GM21423 (cell line): ENCODE results near the gene EEF1AKMT4.

Experiments
- ATAC-seq: cut with Tn5 transposase; IDR thresholded peaks from one replicate; pipeline ENCODE4 v1.9.1; 2021; ENCODE audit warnings: mild to moderate bottlenecking, moderate library complexity; ENCODE audit not compliant: unreplicated experiment

The EEF1AKMT4 gene

DNA sequence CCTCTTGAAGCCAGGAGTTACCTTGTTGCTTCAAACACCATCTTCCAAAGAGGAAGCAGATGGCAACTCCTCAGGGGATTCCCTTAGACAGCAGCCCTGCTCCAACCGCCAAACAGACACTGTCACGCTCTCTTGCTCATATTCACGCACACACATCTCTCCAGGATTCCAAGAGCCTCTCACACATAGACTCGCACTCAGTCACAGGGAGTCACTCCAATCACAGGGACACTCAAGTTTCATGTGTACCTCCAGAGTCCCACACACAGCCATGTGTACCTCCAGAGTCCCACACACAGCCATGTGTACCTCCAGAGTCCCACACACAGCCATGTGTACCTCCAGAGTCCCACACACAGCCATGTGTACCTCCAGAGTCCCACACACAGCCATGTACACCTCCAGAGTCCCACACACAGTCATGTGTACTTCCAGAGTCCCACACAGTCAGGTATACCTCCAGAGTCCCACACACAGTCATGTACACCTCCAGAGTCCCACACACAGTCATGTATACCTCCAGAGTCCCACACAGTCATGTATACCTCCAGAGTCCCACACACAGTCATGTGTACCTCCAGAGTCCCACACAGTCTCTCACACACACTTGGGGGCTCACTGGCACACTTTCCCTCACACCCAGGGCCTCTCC, 14.0 kb upstream of the EEF1AKMT4 start:
- ATAC-seq = no peak

DNA sequence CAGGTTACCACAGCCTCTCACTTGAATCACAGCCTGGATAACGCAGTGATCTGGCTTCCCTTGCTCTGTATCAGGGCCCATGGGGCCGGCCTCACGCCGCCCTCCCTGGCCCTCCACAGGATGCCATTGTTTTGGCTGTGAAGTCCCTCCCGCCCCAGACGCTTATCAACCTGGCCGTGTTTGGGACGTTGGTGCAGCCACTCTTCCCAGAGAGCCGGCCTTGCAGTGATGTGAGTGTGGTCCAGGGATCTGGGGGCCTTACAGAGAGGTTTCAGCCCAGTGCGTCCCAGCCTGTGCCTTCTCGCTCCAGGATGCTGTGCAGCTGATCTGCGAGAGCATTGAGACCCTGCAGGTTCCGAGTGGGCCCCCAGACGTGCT, 13.4 kb upstream of the EEF1AKMT4 start:
- ATAC-seq = no peak

- ATAC-seq = no peak
Measured at GRCh38 chr3:184236636-184237035, 12.8 kb upstream of the EEF1AKMT4 start.

GRCh38 chr3:184237211-184237610, 12.3 kb upstream of the EEF1AKMT4 start:
- no peak for ATAC-seq

GRCh38 chr3:184237807-184238206, 11.7 kb upstream of the EEF1AKMT4 start:
- ATAC-seq = no peak

DNA sequence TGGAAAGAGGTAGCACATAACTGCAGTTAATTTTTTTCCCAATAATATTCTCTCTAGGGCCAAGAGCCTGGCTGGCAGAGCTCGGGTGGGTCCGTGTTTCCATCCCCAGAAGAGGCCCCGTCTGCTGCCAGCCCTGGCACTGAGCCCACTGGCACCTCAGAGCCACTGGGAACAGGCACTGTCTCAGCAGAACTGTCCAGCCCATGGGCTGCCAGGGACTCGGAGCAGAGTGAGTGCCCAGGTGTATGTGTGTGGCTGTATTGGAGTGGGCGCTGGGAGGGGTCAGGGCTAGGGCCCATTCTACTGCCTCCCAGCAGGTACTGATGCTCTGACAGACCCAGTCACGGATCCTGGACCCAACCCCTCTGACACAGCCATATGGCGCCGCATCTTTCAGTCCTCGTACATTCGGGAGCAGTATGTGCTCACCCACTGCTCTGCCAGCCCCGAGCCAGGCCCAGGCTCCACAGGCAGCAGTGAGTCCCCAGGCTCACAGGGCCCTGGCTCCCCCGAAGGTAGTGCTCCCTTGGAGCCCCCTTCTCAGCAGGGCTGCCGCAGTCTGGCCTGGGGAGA, 11.1 kb upstream of the EEF1AKMT4 start:
- no peak for ATAC-seq

- ATAC-seq = no peak
Measured at GRCh38 chr3:184239221-184239620, 10.3 kb upstream of the EEF1AKMT4 start.

GRCh38 chr3:184239708-184240107, 9.8 kb upstream of the EEF1AKMT4 start:
- no peak for ATAC-seq

DNA sequence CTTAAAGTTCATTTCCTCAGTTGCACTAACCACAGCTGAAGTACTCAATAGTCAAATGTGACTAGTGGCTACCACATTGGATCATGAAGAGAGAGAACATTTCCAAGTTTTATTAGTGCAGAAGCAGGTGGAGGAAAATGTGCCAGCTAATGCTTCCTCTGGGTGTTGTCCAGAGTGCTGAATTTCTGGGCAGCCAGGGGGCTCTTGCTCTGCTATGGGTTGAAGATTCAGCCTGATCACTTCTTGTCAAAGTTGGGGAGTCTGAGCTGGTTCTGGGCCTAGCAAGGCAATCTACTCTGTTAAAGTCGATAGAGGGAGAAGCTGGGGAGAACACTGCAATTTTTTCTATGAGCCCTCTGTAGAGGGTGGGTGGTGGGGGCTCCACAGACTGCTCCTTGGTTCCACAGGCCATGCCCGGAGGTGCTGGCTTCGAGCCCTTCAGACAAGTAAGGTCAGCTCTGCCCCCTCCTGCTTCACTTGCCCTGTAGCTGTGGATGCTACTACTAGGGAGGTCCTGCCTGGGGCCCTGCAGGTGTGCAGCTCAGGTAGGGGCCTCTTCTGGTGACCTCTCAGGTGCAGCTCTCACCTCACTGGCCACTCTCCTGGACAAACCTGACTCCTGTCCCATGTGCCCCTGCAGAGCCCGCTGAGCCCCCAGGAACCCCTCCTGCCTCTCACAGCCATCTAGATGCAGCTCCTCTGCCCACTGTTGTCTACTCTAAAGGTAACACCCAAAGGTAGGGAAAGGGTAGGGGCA, 8.9 kb upstream of the EEF1AKMT4 start:
- ATAC-seq = no peak

DNA sequence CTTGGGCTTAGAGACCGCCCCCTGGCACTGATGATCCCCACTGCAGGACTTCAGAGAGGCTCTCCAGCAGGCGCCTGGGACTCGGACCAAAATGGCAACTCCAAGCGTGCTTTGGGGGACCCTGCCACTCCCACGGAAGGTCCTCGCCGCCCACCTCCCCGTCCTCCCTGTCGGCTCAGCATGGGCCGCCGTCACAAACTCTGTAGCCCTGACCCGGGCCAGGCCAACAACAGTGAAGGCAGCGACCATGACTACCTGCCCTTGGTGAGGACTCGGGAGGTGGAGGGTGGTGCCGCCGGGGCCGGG, 8.4 kb upstream of the EEF1AKMT4 start:
- no peak for ATAC-seq

GRCh38 chr3:184241447-184242296, 7.8 kb upstream of the EEF1AKMT4 start:
- ATAC-seq = no peak

GRCh38 chr3:184242297-184242685, 7.2 kb upstream of the EEF1AKMT4 start:
- no peak for ATAC-seq

GRCh38 chr3:184248454-184249411, 739 bp upstream of the EEF1AKMT4 start, which contains the start of gene ALG3:
Gene ALG3 (minus strand): TSS chr3:184248962. CDS start chr3:184248940, 22 bp downstream.
- ATAC-seq = peak; percentile 46

DNA sequence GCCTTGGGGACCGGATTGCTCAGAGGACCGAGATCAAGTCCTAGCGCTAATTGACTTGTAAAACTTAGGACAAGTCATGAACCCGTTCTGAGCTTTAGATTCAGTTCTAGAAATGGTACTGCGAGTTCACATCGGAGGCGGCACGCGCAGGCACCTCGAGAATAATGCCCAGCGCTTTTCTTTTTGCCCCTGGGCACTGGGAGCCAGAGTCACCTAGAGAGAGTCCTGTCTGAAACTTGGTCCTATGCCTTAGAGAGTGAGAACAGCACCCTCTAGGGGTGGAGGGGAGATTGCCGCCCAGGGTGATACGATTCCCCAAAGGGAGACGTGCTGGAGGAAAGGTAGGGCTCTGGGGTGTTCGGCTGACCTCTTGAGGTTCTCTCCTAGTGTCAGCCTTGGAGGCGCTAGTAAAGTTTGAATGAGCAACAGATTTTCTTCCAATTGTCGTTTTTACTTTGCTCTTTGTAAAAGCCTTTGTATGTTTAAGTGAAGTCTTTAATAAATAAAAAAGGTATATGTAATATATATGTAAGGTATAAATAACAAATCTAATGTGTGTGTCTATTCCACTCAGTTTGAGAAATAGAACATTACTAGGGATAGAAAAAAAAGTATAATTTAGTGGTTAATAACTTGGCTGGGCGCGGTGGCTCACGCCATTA, 826 bp downstream of the EEF1AKMT4 start:
- ATAC-seq = peak; percentile 61

DNA sequence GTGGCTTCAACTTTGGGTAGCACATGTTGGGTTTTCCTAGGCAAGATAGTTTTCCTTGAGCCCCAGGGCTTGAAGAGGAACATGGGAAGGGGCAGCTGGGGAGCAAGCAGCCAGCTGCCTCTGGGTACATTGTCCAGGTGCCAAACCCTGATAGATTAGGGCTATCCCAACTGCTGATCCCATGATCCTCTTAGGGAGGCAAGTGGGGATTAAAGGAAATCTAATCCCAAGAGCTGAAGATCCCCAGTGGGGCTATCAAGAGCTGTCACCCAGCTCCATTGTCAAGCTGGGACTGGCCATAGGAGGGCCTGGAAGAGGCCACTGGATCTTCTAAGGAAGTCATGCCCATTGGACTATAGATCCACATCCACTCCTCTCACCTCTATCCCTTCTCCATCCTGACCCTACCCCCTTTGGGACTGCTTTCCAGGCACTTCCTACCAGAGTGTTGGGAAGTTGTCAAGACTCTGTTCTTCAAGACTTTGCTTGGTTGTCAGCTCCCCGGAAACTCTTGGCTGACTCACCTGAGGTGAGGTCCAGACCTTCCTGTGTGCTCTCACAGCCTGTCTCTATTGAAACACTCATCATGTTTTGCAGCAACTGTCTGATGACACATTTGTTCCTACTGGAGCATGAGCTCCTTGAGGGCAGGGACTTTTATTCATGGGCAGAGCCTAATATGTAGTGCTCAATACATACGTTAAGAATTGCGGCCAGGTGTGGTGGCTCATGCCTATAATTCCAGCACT, 6.0 kb downstream of the EEF1AKMT4 start:
- ATAC-seq = no peak

GRCh38 chr3:184257083-184257915, 7.8 kb downstream of the EEF1AKMT4 start:
- ATAC-seq = no peak

- no peak for ATAC-seq
Measured at GRCh38 chr3:184258926-184259325, 9.5 kb downstream of the EEF1AKMT4 start.

DNA sequence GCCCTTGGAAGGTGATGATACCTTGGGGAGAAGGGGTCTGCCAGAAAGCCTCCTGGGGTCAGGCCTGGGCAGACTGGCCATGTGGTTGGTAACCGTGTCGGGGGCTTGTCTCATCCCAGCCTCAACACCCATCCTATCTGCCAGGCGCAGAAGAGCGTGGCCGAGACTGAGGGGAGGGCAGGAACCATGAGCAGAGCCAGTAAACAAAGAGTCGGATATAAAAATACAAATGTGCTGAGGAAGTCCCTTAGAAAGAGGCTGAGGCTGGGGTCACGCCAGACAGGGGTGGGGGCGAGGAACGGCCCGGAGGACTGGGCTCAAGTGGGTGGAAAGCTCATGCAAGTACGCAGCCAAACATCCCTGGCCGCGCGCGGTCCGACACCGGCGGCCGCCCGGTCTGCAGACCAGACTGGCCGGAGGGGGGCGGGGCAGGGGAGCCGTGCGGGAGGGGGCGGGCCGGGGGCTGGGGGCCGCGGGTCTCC, 10.0 kb downstream of the EEF1AKMT4 start:
- no peak for ATAC-seq
